Tongue (tissue), 1 donor: ENCODE data around the gene RBMXL2. TPM values are rescaled to one million over a fixed set of nuclear protein-coding genes. Genes with fewer than 3 reads are reported as not detected.

Experiments used
- total RNA-seq: library from RNA; depleted of rRNA; stranded (reverse); fragments of >200 nt; gene quantifications from one replicate; pipeline ENCODE4 v1.2.3, GENCODE V29; 2014

Gene RBMXL2
- total RNA-seq, 1 donor from 2014 or later, result not detected

Other genes with a start within 250 kb of the RBMXL2 start
- gene OR10A5, start 243.3 kb upstream of the RBMXL2 start, total RNA-seq, result not detected
- gene OR10A2, start 225.9 kb upstream of the RBMXL2 start, total RNA-seq, result not detected
- not detected for gene OR10A4, start 212.4 kb upstream of the RBMXL2 start, total RNA-seq
- not detected for gene OR2D2, start 196.5 kb upstream of the RBMXL2 start, total RNA-seq
- not detected for gene OR2D3, start 168.0 kb upstream of the RBMXL2 start, total RNA-seq
- gene ZNF215, start 162.6 kb upstream of the RBMXL2 start, total RNA-seq, result 0.51 TPM
- gene ZNF214, start 68.7 kb upstream of the RBMXL2 start, total RNA-seq, result 3.7 TPM
- 0.21 TPM for gene NLRP14, start 68.5 kb upstream of the RBMXL2 start, total RNA-seq
- gene SYT9, start 162.9 kb downstream of the RBMXL2 start, total RNA-seq, result 0.92 TPM